Measurements from ENCODE around the gene ZBTB42. TPM values are rescaled to one million over a fixed set of nuclear protein-coding genes. Genes with fewer than 3 reads are reported as not detected.

Gene ZBTB42
- total RNA-seq, 4 donors from 2014 or later = 5.9 to 24.3 (median 11.7) TPM

DNA sequence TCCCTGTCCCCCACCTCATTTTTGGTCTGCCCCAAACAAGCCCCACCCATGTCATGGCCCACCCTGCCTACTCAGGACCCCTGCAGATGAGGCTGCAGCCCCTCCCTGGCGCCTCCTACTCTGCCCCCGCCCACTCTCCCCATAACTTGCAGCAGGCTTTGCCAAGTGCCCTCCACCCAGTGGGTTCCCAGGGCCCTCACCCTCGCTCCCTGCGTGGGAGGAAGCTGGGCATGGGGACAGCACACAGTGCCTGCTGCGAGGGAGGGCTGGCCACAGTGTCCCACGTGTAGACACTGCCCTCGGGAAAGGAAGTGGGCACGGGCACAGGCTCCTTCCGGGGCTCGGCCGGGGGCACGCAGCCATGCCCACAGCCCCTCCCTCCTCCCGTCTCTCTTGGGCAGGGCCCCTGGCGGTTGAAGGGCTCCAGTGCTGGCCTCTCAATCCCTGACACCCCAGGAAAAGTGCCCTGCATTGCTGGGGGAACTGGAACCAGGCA lies 14.8 kb upstream of the ZBTB42 start:
- Histone ChIP-seq H3K9me3 (no peaks in the 10 kb centered on the region), H3K27me3 (no peaks in the 10 kb centered on the region), H3K27ac (no peak overlapping the region), H3K4me3 (no peak overlapping the region), H3K4me1 (peaks cover 0 to 9% (median 4%) of the 10 kb centered on the region in 4 donors), H3K36me3 (no peaks in the 10 kb centered on the region)
- DNase-seq = no peak
- intact Hi-C loops (cut with DNase I; ENCODE audit: low total_unique reads) (loop anchor here (5.0 kb wide), 1 partner anchor 36 kb away; no protein-coding TSS in a partner anchor), in situ Hi-C loops (cut with MboI; ENCODE audit: low pct_ligation_motif_present in 1 of 4, low pct_unique_long_range_greater_than_20kb in 1 of 4, low sequenced_read_pairs in 3 of 4) (no loop called here)
- TF ChIP-seq POLR2A (IDR thresholded peaks at IDR 0.05) (no peak), EP300 (IDR thresholded peaks at IDR 0.05; ENCODE audit: low read depth) (no peak), POLR2AphosphoS5 (IDR thresholded peaks at IDR 0.05) (no peak)
- TF ChIP-seq, protein P1, sequence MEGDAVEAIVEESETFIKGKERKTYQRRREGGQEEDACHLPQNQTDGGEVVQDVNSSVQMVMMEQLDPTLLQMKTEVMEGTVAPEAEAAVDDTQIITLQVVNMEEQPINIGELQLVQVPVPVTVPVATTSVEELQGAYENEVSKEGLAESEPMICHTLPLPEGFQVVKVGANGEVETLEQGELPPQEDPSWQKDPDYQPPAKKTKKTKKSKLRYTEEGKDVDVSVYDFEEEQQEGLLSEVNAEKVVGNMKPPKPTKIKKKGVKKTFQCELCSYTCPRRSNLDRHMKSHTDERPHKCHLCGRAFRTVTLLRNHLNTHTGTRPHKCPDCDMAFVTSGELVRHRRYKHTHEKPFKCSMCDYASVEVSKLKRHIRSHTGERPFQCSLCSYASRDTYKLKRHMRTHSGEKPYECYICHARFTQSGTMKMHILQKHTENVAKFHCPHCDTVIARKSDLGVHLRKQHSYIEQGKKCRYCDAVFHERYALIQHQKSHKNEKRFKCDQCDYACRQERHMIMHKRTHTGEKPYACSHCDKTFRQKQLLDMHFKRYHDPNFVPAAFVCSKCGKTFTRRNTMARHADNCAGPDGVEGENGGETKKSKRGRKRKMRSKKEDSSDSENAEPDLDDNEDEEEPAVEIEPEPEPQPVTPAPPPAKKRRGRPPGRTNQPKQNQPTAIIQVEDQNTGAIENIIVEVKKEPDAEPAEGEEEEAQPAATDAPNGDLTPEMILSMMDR (IDR thresholded peaks at IDR 0.05) = no peak
- 57% methylated on average over 11 of the region's 14 CpGs; no CpG with 5 or more reads in 1 of the 2 donors for WGBS, 2 donors (ENCODE audit: low coverage in 1 of 2)

DNA sequence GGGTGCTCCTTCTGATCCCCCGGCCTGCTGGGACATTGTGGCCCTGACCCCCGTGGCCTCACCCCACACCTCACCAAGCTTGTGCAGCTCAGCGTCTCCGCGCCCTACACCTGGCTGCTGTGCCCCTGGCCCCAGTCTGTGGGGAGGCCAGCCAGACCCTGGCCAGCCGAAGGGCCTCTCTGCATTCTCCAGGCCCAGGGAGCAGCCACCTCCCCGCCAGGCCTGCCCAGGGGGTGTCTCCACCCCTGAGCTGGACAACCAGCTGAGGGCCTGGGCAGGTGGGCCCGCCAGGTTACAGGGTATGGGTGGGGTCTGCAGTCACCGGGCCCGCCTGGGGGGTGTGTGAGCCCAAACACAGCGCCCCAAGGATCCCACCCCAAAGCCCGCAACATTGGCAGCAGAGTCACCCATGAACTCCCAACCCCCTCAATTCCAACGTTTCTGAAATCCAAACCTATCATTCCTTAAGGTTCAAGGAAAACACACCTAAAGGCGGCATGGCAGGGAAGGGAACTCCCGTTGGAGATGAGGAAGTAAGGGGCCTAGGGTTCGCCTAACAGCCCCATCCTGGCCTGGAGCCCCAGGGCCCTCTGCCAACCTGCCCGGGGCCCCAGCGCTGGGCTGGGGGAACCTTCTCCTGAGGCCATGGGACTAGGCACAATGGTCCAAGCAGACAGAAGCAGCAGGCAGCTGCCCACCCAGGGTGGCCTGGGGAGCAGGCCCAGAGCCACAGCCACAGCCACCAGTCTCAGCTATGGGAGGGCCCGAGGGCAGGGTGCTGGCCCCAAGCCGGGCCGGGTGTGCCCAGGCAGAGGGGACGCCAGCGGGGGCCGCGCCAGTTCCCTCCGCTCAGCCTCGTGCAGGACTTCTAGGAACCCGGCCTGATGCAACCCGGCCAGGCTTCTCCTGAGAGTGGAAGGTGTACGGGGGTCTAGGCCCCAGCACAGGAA lies 13.9 kb upstream of the ZBTB42 start:
- TF ChIP-seq POLR2AphosphoS5 (IDR thresholded peaks at IDR 0.05) (no peak), EP300 (IDR thresholded peaks at IDR 0.05; ENCODE audit: low read depth) (no peak), POLR2A (IDR thresholded peaks at IDR 0.05) (no peak)
- TF ChIP-seq, protein P1 (IDR thresholded peaks at IDR 0.05) = no peak
- Histone ChIP-seq H3K9me3 (no peaks in the 10 kb centered on the region), H3K4me3 (no peak overlapping the region), H3K27me3 (no peaks in the 10 kb centered on the region), H3K27ac (no peak overlapping the region), H3K36me3 (peaks cover 0 to 6% (median 0%) of the 10 kb centered on the region in 4 donors), H3K4me1 (peaks cover 0 to 12% (median 5%) of the 10 kb centered on the region in 4 donors)
- no peak for DNase-seq
- 81% methylated on average over 22 of the region's 30 CpGs; no CpG with 5 or more reads in 1 of the 2 donors for WGBS, 2 donors (ENCODE audit: low coverage in 1 of 2)
- in situ Hi-C loops (cut with MboI; ENCODE audit: low pct_ligation_motif_present in 1 of 4, low pct_unique_long_range_greater_than_20kb in 1 of 4, low sequenced_read_pairs in 3 of 4) = no loop called here
- intact Hi-C loops (cut with DNase I; ENCODE audit: low total_unique reads) = loop anchor here (5.0 kb wide), 1 partner anchor 35 kb away; no protein-coding TSS in a partner anchor

DNA sequence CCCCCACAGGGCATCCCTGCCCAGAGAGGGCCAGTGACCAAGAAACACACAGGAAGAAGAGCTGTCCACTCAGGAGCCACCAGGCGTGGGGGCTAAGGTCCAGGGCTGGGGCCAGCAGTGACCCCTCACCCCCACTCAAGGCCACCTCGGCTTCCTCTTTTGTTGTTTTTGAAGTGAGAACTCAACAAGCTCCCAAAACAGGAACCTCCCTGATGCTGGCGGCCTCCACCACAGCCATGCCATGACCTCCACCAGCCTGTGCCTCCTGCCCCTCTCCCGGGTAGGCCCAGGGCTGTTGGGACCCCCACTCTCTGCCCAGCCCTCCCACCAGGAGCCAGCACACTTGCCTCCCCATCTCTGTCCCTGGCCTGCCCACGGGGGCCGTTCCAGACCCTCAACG lies 13.2 kb upstream of the ZBTB42 start:
- no peak overlapping the region for H3K27ac ChIP-seq
- 91% methylated on average over 7 of the region's 7 CpGs; no CpG with 5 or more reads in 1 of the 2 donors for WGBS, 2 donors (ENCODE audit: low coverage in 1 of 2)
- intact Hi-C loops (cut with DNase I; ENCODE audit: low total_unique reads) = loop anchor here (5.0 kb wide), 1 partner anchor 35 kb away; no protein-coding TSS in a partner anchor

More for the DNA sequence above, 13.2 kb upstream of the ZBTB42 start:
- DNase-seq = no peak
- no peaks in the 10 kb centered on the region for H3K27me3 ChIP-seq
- in situ Hi-C loops (cut with MboI; ENCODE audit: low pct_ligation_motif_present in 1 of 4, low pct_unique_long_range_greater_than_20kb in 1 of 4, low sequenced_read_pairs in 3 of 4) = no loop called here
- TF ChIP-seq, protein P1 (IDR thresholded peaks at IDR 0.05) = no peak
- TF ChIP-seq EP300 (IDR thresholded peaks at IDR 0.05; ENCODE audit: low read depth) = no peak
- TF ChIP-seq POLR2AphosphoS5 (IDR thresholded peaks at IDR 0.05) = no peak
- no peak for TF ChIP-seq POLR2A (IDR thresholded peaks at IDR 0.05)
- H3K4me1 ChIP-seq = peaks cover 6 to 19% (median 11%) of the 10 kb centered on the region in 4 donors
- H3K36me3 ChIP-seq = peaks cover 0 to 8% (median 0%) of the 10 kb centered on the region in 4 donors
- no peak overlapping the region for H3K4me3 ChIP-seq
- H3K9me3 ChIP-seq = no peaks in the 10 kb centered on the region

All from transverse colon (tissue), 4 donors.